Measurements from ENCODE around the gene JHY.

DNA sequence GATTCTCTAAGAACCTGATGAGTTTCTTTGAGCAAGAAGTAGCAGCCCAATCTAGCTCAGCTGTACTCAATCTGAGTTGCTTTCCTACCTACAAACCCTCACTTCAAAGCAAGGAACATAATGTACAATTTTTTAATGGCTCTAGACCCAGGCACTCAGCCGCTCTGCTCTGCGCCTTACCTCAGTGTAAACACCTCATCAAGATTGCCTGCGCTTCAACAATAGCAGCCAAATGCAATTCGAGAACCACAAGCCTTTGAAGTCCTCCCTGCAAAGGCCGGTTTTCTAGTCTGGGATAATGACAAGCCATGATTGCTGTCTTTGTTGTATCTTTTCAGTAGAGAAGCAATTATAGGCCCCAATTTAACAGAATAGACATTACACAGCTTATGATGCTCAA is 38.0 kb downstream of the JHY start:
- no peak for TF ChIP-seq POLR2AphosphoS5 (IDR thresholded peaks at IDR 0.05)
- TF ChIP-seq, protein P1, sequence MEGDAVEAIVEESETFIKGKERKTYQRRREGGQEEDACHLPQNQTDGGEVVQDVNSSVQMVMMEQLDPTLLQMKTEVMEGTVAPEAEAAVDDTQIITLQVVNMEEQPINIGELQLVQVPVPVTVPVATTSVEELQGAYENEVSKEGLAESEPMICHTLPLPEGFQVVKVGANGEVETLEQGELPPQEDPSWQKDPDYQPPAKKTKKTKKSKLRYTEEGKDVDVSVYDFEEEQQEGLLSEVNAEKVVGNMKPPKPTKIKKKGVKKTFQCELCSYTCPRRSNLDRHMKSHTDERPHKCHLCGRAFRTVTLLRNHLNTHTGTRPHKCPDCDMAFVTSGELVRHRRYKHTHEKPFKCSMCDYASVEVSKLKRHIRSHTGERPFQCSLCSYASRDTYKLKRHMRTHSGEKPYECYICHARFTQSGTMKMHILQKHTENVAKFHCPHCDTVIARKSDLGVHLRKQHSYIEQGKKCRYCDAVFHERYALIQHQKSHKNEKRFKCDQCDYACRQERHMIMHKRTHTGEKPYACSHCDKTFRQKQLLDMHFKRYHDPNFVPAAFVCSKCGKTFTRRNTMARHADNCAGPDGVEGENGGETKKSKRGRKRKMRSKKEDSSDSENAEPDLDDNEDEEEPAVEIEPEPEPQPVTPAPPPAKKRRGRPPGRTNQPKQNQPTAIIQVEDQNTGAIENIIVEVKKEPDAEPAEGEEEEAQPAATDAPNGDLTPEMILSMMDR (IDR thresholded peaks at IDR 0.05 in 8 of 11, conservative IDR thresholded peaks at IDR 0.05 in 3 of 11): no peak
- no peak for TF ChIP-seq POLR2A (IDR thresholded peaks at IDR 0.05)

Data from spleen (tissue), 7 donors.